ENCODE data around the gene PPIG.
"Not testable (repeated sequence)": the region's sequence is repeated elsewhere in the genome, so short reads cannot be mapped to it uniquely, and the experiment has no call there.

DNA sequence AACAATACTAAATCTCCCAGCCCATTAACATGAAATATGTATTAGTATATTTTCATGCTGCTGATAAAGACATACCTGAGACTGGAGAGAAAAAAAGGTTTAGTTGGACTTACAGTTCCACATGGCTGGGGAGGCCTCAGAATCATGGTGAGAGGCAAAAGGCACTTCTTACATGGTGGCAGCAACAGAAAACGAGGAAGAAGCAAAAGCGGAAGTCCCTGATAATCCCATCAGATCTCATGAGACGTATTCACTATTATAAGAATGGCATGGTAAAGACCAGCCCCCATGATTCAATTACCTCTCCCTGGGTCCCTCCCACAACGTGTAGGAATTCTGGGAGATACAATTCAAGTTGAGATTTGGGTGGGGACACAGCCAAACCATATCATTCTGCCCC lies 102.7 kb downstream of the PPIG start:
- not testable (repeated sequence) for TF ChIP-seq POLR2A (IDR thresholded peaks at IDR 0.05; ENCODE audit: low read depth, low read length); RFX5 (IDR thresholded peaks at IDR 0.05; ENCODE audit: low read depth, low read length); CEBPB (IDR thresholded peaks at IDR 0.05; ENCODE audit: low read depth, low read length); MAZ (IDR thresholded peaks at IDR 0.05; ENCODE audit: borderline replicate concordance, low read depth, low read length); CHD1 (IDR thresholded peaks at IDR 0.05; ENCODE audit: low read depth, low read length); BHLHE40 (IDR thresholded peaks at IDR 0.05; ENCODE audit: low read depth, low read length); USF2 (IDR thresholded peaks at IDR 0.05; ENCODE audit: low read depth, low read length); RAD21 (IDR thresholded peaks at IDR 0.05; ENCODE audit: low read length); MXI1 (IDR thresholded peaks at IDR 0.05; ENCODE audit: borderline replicate concordance, low read depth, low read length)
- TF ChIP-seq, protein P1, sequence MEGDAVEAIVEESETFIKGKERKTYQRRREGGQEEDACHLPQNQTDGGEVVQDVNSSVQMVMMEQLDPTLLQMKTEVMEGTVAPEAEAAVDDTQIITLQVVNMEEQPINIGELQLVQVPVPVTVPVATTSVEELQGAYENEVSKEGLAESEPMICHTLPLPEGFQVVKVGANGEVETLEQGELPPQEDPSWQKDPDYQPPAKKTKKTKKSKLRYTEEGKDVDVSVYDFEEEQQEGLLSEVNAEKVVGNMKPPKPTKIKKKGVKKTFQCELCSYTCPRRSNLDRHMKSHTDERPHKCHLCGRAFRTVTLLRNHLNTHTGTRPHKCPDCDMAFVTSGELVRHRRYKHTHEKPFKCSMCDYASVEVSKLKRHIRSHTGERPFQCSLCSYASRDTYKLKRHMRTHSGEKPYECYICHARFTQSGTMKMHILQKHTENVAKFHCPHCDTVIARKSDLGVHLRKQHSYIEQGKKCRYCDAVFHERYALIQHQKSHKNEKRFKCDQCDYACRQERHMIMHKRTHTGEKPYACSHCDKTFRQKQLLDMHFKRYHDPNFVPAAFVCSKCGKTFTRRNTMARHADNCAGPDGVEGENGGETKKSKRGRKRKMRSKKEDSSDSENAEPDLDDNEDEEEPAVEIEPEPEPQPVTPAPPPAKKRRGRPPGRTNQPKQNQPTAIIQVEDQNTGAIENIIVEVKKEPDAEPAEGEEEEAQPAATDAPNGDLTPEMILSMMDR (conservative IDR thresholded peaks at IDR 0.05; ENCODE audit: low read depth, low read length) = not testable (repeated sequence)
